ENCODE data around the gene AGO1. TPM values are rescaled to one million over a fixed set of nuclear protein-coding genes. Genes with fewer than 3 reads are reported as not detected.

The AGO1 gene
- total and polyA plus RNA-seq, 2 of the 8 experiments (the other 6 are each of a cell fraction or from before 2014, with no cell fraction given), result 15.1 to 73.7 TPM

GRCh38 chr1:35834218-35834617, 48.8 kb upstream of the AGO1 start (continued):
- TF ChIP-seq USF2 (IDR thresholded peaks at IDR 0.05; ENCODE audit: low read length) (no peak), GABPA (IDR thresholded peaks at IDR 0.05; ENCODE audit: borderline replicate concordance, insufficient read depth, low read length) (no peak), POLR2A (IDR thresholded peaks at IDR 0.05; ENCODE audit: control extremely low read depth in 1 of 2, low read depth in 2 of 2, low read length in 2 of 2) (no peak), ASH2L (IDR thresholded peaks at IDR 0.05; ENCODE audit: low read length) (no peak), RFX5 (IDR thresholded peaks at IDR 0.05; ENCODE audit: borderline replicate concordance, low read depth, low read length) (no peak), RNF2 (IDR thresholded peaks at IDR 0.05; ENCODE audit: borderline replicate concordance, low read depth, low read length, missing control alignments, poor library complexity, severe bottlenecking) (no peak), PHF8 (conservative IDR thresholded peaks at IDR 0.05; ENCODE audit: low read depth, low read length) (no peak), SIX5 (IDR thresholded peaks at IDR 0.05; ENCODE audit: low read depth, low read length) (no peak), CBX5 (IDR thresholded peaks at IDR 0.05; ENCODE audit: low read depth, low read length) (no peak)
